IPS-18c (cell line): ENCODE measurements around the gene WAPL.
"Not testable (repeated sequence)": the region's sequence is repeated elsewhere in the genome, so short reads cannot be mapped to it uniquely, and the experiment has no call there.

Experiments
- H3K4me3 ChIP-seq: 2 replicates; pipeline ENCODE4 v1.7.0; 2013; ENCODE audit warnings: low read depth, mild to moderate bottlenecking, low read length, moderate library complexity; ENCODE audit not compliant: insufficient read depth
- H3K9me3 ChIP-seq: one replicate; pipeline ENCODE4 v1.6.1; 2013; ENCODE audit warnings: mild to moderate bottlenecking, low read length, moderate library complexity; ENCODE audit not compliant: control insufficient read depth, insufficient read depth

The WAPL gene

DNA sequence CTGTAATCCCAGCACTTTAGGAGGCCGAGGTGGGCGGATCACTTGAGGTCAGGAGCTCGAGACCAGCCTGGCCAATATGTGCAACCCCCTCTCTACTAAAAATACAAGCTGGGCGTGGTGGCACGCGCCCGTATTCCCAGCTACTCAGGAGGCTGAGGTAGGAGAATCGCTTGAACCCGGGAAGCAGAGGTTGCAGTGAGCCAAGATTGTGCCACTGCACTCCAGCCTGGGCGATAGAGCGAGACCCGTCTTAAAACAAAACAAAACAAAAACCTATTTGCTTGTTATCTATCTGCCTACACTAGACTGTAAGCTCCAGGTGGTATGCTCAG is 132.5 kb downstream of the WAPL start:
- H3K4me3 ChIP-seq, result peak overlapping the region; percentile 73; the same call in 1 of the 2 replicates
- not testable (repeated sequence) for H3K9me3 ChIP-seq

DNA sequence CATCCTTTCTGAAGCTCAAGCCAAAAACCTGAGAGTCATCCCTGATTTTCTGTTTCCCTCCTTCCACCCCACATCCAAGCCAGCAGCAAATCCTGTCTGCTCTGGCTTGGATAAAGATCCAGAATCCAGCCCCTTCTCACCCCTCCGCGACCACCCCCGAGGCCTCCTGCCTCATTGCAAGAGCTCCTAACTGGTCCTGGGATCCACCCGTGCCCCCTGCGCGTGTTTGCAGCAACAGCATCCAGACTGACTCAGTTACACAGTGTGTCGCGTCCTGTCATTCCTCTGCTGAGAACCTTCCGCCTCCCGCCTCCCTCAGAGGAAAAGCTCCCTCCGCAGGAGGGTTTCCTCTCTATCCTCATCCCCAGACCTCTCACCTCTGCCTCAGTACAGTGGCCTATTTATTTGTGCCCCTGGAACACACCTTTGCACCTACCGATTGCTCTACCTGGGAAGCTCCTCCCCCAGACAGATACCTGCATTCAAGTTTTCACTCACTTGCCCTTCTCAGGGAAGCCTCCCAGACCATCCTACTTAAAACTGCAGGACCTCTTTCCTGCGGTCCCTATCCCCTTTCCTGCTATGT is 133.4 kb downstream of the WAPL start:
- H3K4me3 ChIP-seq, result no peak overlapping the region
- H3K9me3 ChIP-seq, result peaks cover 2% of the 10 kb centered on the region

DNA sequence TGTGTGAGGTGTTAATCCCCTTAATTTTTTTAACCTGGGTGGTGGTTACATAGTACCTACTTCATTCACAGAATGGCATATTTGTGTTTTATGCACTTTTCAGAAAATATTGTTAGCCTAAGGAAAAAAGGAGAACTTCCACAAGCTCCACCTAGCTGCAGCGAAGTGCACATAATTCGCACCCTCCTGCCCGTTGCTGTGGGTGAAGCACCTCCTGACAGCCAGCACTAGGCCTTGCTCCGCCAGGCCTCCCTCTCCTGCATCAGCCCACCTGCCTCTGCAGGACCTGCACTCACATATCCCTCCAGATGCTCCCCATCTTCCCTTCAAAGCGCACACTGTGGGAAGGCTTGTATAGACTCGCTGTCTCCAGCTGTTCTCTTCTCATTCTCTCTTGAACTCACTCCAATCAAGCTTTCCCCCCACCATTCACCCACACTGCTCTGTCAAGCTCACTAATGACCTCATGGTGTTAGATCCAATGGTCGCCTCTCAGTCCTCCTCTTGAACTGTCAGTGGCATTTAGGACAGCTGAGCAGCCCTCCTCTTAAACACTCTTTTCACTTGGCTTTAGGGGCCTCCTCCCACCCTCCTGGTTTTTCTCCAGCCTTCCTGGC is 134.3 kb downstream of the WAPL start:
- peaks cover 2% of the 10 kb centered on the region for H3K9me3 ChIP-seq
- H3K4me3 ChIP-seq, result no peak overlapping the region

DNA sequence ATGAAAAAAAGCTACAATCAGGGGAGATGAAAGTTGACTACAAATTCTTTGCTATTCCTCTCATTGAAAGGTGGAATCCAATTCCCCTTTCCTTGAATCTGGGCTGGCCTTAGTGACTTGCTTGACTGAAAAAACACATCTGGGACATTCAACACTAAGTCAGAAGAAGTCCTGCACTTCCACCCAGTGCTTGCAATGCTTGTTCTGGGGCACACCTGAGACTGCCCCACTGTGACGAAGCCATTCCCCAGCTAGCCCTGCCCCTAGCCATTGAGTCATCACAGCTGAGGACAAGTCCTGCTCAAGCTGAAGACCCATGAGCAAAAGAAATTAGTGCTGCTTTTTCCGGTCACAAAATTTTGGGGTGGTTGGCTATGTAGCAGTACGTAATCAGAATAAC is 135.8 kb downstream of the WAPL start:
- H3K9me3 ChIP-seq, result peaks cover 2% of the 10 kb centered on the region
- H3K4me3 ChIP-seq, result no peak overlapping the region
